Prostate gland (tissue), 2 donors: Measurements from ENCODE around the gene TWSG1.

Experiments used
- POLR2A ChIP-seq: fragments of 450-650 bp; IDR thresholded peaks from one replicate; pipeline ENCODE4 v1.6.1; 2016; ENCODE audit warnings: antibody characterized with exemption, mild to moderate bottlenecking
- POLR2AphosphoS5 ChIP-seq: sonication (generic); formaldehyde crosslinking; IDR thresholded peaks from one replicate; pipeline ENCODE4 v1.6.1; 2017; ENCODE audit warnings: antibody characterized with exemption
- TF ChIP-seq, protein P1 (sequence below), 4 experiments: fragments of 200-600 bp in 2 of 4; fragments of 450-650 bp in 2 of 4; sonication (generic) in 2 of 4; IDR thresholded peaks; 1 replicate in 3 of 4; 2 replicates in 1 of 4; pipeline ENCODE4 v1.5.1; 2016 to 2019; ENCODE audit warnings: antibody characterized with exemption in 4 of 4, mild to moderate bottlenecking in 2 of 4, moderate library complexity in 2 of 4

DNA sequence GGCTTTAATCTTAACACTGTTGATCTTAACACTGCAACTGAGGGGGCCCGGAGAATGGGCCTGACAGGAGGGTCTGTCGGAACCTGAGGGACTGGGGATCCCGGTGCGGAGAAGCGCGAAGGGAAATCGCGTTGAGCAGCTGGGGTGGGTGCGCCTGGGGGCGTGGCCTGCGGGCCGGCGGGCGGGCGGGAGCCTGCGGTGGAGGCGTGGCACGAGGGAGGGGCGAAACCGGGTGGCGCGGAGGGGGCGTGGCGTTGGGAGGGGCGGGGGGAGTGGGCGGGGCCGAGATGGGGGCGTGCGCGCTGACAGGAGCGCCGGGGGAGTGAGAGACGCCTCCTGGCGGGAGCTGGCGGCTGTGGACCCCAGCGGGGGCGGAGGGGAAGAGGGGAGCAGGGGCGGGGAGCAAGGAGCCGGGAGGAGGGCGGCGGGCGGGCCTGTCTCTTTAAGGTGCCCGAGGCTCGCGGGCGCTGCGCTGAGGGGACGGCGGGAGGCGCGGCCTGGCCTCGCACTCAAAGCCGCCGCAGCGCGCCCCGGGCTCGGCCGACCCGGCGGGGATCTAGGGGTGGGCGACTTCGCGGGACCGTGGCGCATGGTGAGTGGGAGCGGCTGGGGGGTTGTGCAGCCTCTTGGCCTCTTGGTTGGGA lies at the start of gene TWSG1:
- peak; percentile 75 for TF ChIP-seq POLR2A
- TF ChIP-seq, protein P1, sequence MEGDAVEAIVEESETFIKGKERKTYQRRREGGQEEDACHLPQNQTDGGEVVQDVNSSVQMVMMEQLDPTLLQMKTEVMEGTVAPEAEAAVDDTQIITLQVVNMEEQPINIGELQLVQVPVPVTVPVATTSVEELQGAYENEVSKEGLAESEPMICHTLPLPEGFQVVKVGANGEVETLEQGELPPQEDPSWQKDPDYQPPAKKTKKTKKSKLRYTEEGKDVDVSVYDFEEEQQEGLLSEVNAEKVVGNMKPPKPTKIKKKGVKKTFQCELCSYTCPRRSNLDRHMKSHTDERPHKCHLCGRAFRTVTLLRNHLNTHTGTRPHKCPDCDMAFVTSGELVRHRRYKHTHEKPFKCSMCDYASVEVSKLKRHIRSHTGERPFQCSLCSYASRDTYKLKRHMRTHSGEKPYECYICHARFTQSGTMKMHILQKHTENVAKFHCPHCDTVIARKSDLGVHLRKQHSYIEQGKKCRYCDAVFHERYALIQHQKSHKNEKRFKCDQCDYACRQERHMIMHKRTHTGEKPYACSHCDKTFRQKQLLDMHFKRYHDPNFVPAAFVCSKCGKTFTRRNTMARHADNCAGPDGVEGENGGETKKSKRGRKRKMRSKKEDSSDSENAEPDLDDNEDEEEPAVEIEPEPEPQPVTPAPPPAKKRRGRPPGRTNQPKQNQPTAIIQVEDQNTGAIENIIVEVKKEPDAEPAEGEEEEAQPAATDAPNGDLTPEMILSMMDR (IDR thresholded peaks at IDR 0.05) = peak; percentile 29 to 46 (median 32)
- TF ChIP-seq POLR2AphosphoS5 = peak; percentile 58
